Liver (tissue), 9 donors: Measurements from ENCODE around the gene ABLIM3. TPM values are rescaled to one million over a fixed set of nuclear protein-coding genes. Genes with fewer than 3 reads are reported as not detected.

Experiments used
- DNase-seq: peaks from one replicate; pipeline ENCODE4 v3.0.0-alpha.2; 2017; ENCODE audit warnings: low spot score
- H3K27ac ChIP-seq, 2 donors: one replicate each; pipeline ENCODE4 v1.7.0; 2013; ENCODE audit warnings: inconsistent platforms in 2 of 2, low read length in 2 of 2, control low read depth in 1 of 2, low read depth in 1 of 2, mild to moderate bottlenecking in 1 of 2
- H3K27me3 ChIP-seq, 4 donors: one replicate each; pipeline versions ENCODE4 v1.6.1 to v1.7.0; 2013; ENCODE audit warnings: low read length in 3 of 4, inconsistent platforms in 1 of 4, mild to moderate bottlenecking in 1 of 4, moderate library complexity in 1 of 4; ENCODE audit not compliant: control insufficient read depth in 4 of 4, insufficient read depth in 4 of 4
- H3K36me3 ChIP-seq, 4 donors: one replicate each; pipeline versions ENCODE4 v1.6.1 to v1.7.0; 2013; ENCODE audit warnings: low read length in 3 of 4, mild to moderate bottlenecking in 3 of 4, low read depth in 1 of 4, moderate library complexity in 1 of 4; ENCODE audit not compliant: control insufficient read depth in 4 of 4, insufficient read depth in 3 of 4
- H3K4me1 ChIP-seq, 4 donors: one replicate each; pipeline versions ENCODE4 v1.6.1 to v1.7.0; 2013; ENCODE audit warnings: low read length in 3 of 4, mild to moderate bottlenecking in 3 of 4, moderate library complexity in 1 of 4; ENCODE audit not compliant: control insufficient read depth in 4 of 4, insufficient read depth in 4 of 4
- H3K4me3 ChIP-seq, 3 donors: one replicate each; pipeline versions ENCODE4 v1.6.1 to v1.7.0; 2013; ENCODE audit warnings: low read length in 3 of 3, control low read depth in 1 of 3, low read depth in 1 of 3, mild to moderate bottlenecking in 1 of 3
- H3K9ac ChIP-seq, 2 donors: one replicate each; pipeline ENCODE4 v1.7.0; 2013; ENCODE audit warnings: low read length in 2 of 2, mild to moderate bottlenecking in 2 of 2, moderate library complexity in 2 of 2, control low read depth in 1 of 2, low read depth in 1 of 2
- H3K9me3 ChIP-seq, 4 donors: one replicate each; pipeline versions ENCODE4 v1.6.1 to v1.7.0; 2013; ENCODE audit warnings: low read length in 3 of 4; ENCODE audit not compliant: control insufficient read depth in 4 of 4
- ATF3 ChIP-seq: IDR thresholded peaks from 2 replicates; pipeline ENCODE4 v1.6.1; 2016; ENCODE audit warnings: antibody characterized with exemption
- CTCF ChIP-seq: fragments of 150-350 bp; IDR thresholded peaks from 2 replicates; pipeline ENCODE4 v1.5.1; 2017; ENCODE audit warnings: improper control_type of control experiment, low read depth, low read length; ENCODE audit not compliant: missing input control
- EGR1 ChIP-seq, 2 donors: IDR thresholded peaks; 2 replicates each; pipeline ENCODE4 v1.6.1; 2016 to 2018; ENCODE audit warnings: antibody characterized with exemption in 2 of 2, low read depth in 2 of 2
- FOXA2 ChIP-seq: IDR thresholded peaks from 2 replicates; pipeline ENCODE4 v1.6.1; 2016; ENCODE audit warnings: antibody characterized with exemption
- GABPA ChIP-seq, 2 donors: IDR thresholded peaks in 1 of 2; conservative IDR thresholded peaks in 1 of 2; 2 replicates each; pipeline ENCODE4 v1.6.1; 2016; ENCODE audit warnings: antibody characterized with exemption in 2 of 2, mild to moderate bottlenecking in 1 of 2, moderate library complexity in 1 of 2
- HNF4A ChIP-seq, 2 donors: conservative IDR thresholded peaks; 2 replicates each; pipeline ENCODE4 v1.6.1; 2016; ENCODE audit warnings: antibody characterized with exemption in 2 of 2, mild to moderate bottlenecking in 2 of 2
- JUND ChIP-seq, 2 donors: IDR thresholded peaks; 2 replicates each; pipeline ENCODE4 v1.6.1; 2016; ENCODE audit warnings: antibody characterized with exemption in 2 of 2
- MAX ChIP-seq: IDR thresholded peaks from 2 replicates; pipeline ENCODE4 v1.6.1; 2016; ENCODE audit warnings: antibody characterized with exemption
- RAD21 ChIP-seq, 2 donors: IDR thresholded peaks; 2 replicates each; pipeline ENCODE4 v1.6.1; 2016; ENCODE audit warnings: antibody characterized with exemption in 2 of 2, mild to moderate bottlenecking in 2 of 2
- REST ChIP-seq: IDR thresholded peaks from 2 replicates; pipeline ENCODE4 v1.6.1; 2016; ENCODE audit warnings: antibody characterized with exemption, mild to moderate bottlenecking
- RXRA ChIP-seq, 2 donors: IDR thresholded peaks; 2 replicates each; pipeline ENCODE4 v1.6.1; 2017 to 2018; ENCODE audit warnings: antibody characterized with exemption in 2 of 2, mild to moderate bottlenecking in 1 of 2
- SP1 ChIP-seq: IDR thresholded peaks from 2 replicates; pipeline ENCODE4 v1.6.1; 2018; ENCODE audit warnings: antibody characterized with exemption, mild to moderate bottlenecking
- TAF1 ChIP-seq: conservative IDR thresholded peaks from 2 replicates; pipeline ENCODE4 v1.6.1; 2016; ENCODE audit warnings: antibody characterized with exemption, mild to moderate bottlenecking
- YY1 ChIP-seq: IDR thresholded peaks from 2 replicates; pipeline ENCODE4 v1.6.1; 2016; ENCODE audit warnings: antibody characterized with exemption, mild to moderate bottlenecking
- ZBTB33 ChIP-seq: IDR thresholded peaks from 2 replicates; pipeline ENCODE4 v1.6.1; 2016; ENCODE audit warnings: antibody characterized with exemption
- WGBS: extraction: QIAGEN DNeasy Blood & Tissue Kit; methylation state at CpG from one replicate; pipeline ENCODE4 v1.1.7; 2013; 5-methylcytosine and 5-hydroxymethylcytosine counted together
- polyA plus RNA-seq, 2 donors: library from polyadenylated mRNA; stranded (reverse) in 1 of 2; unstranded in 1 of 2; fragments of 200-250 nt in 1 of 2; fragments of >200 nt in 1 of 2; fragmentation: Nextera tagmentation in 1 of 2; extraction: Ambion mirVana in 1 of 2; gene quantifications; one replicate each; pipeline versions ENCODE4 v1.2.1 to v1.2.3, GENCODE V29; 2013 to 2015
- total RNA-seq, 2 donors: library from RNA; depleted of rRNA; stranded (reverse); fragments of >200 nt; gene quantifications; one replicate each; pipeline ENCODE4 v1.2.3, GENCODE V29; 2014
- donor health status: healthy.
- donor health status: healthy.
- donor health status: healthy.
- donor health status: healthy.
- donor health status: healthy.

The ABLIM3 gene
- total and polyA plus RNA-seq, 4 donors, result 6.8 to 131 (median 43.1) TPM

- Histone ChIP-seq H3K36me3 (no peaks in the 10 kb centered on the region), H3K4me3 (no peak overlapping the region), H3K9ac (no peak overlapping the region), H3K9me3 (no peaks in the 10 kb centered on the region), H3K27ac (no peak overlapping the region), H3K4me1 (peaks cover 0 to 5% (median 2%) of the 10 kb centered on the region in 4 donors), H3K27me3 (no peaks in the 10 kb centered on the region)
- DNase-seq, result no peak
- 87% methylated on average over 8 of the region's 8 CpGs for WGBS
- TF ChIP-seq YY1, result no peak
- TF ChIP-seq SP1, result no peak
- no peak for TF ChIP-seq MAX
- TF ChIP-seq EGR1 (IDR thresholded peaks at IDR 0.05; ENCODE audit: low read depth in 2 of 2), result no peak
- no peak for TF ChIP-seq RXRA (IDR thresholded peaks at IDR 0.05)
- no peak for TF ChIP-seq HNF4A (conservative IDR thresholded peaks at IDR 0.05)
- no peak for TF ChIP-seq FOXA2
- no peak for TF ChIP-seq RAD21 (IDR thresholded peaks at IDR 0.05)
- TF ChIP-seq ZBTB33, result no peak
- no peak for TF ChIP-seq TAF1
- no peak for TF ChIP-seq JUND (IDR thresholded peaks at IDR 0.05)
- no peak for TF ChIP-seq REST
- no peak for TF ChIP-seq GABPA (IDR thresholded peaks at IDR 0.05 in 1 of 2, conservative IDR thresholded peaks at IDR 0.05 in 1 of 2)
- no peak for TF ChIP-seq ATF3
- TF ChIP-seq CTCF, result no peak
These were observed 160.6 kb downstream of the ABLIM3 start for GRCh38 chr5:149301744-149302380.

- H3K4me3 ChIP-seq, result no peak overlapping the region
- DNase-seq, result no peak
- H3K27ac ChIP-seq, result no peak overlapping the region
- no peaks in the 10 kb centered on the region for H3K9me3 ChIP-seq
- H3K36me3 ChIP-seq, result no peaks in the 10 kb centered on the region
- no peaks in the 10 kb centered on the region for H3K27me3 ChIP-seq
- H3K4me1 ChIP-seq, result peaks cover 0 to 5% (median 2%) of the 10 kb centered on the region in 4 donors
- H3K9ac ChIP-seq, result no peak overlapping the region
- 92% methylated on average over 5 of the region's 5 CpGs for WGBS
- TF ChIP-seq EGR1 (IDR thresholded peaks at IDR 0.05; ENCODE audit: low read depth in 2 of 2) (no peak), SP1 (no peak), GABPA (IDR thresholded peaks at IDR 0.05 in 1 of 2, conservative IDR thresholded peaks at IDR 0.05 in 1 of 2) (no peak), HNF4A (conservative IDR thresholded peaks at IDR 0.05) (no peak), JUND (IDR thresholded peaks at IDR 0.05) (no peak), ZBTB33 (no peak), MAX (no peak), FOXA2 (no peak), REST (no peak), RXRA (IDR thresholded peaks at IDR 0.05) (no peak), YY1 (no peak)
These were observed 161.3 kb downstream of the ABLIM3 start for GRCh38 chr5:149302641-149303040.
